ENCODE data around the gene PNLDC1.

DNA sequence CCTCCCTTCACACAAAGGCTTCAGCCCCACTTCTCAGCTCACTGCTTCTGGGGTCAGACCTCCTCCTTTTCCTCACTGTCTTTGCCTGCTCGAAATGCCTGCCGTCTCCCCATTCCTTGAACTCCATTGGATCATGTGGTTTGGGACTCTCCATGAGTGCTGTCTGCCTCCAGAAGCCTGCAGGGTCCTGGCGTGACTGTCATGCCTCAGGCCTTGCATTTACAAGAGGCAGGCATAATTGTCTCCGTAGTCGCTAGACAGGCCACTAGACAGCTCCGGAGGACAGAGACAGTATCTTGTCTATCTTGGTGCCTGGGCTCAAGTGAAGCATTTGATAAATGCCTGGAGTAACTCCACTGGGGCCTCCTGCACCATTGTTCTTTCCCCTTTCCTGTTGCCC is 15.3 kb downstream of the PNLDC1 start:
- TF ChIP-seq POLR2AphosphoS5 (IDR thresholded peaks at IDR 0.05): no peak
- no peak for TF ChIP-seq EZH2 (IDR thresholded peaks at IDR 0.05; ENCODE audit: borderline replicate concordance, insufficient read depth, low read length, poor library complexity, severe bottlenecking)
- TF ChIP-seq, protein P1, sequence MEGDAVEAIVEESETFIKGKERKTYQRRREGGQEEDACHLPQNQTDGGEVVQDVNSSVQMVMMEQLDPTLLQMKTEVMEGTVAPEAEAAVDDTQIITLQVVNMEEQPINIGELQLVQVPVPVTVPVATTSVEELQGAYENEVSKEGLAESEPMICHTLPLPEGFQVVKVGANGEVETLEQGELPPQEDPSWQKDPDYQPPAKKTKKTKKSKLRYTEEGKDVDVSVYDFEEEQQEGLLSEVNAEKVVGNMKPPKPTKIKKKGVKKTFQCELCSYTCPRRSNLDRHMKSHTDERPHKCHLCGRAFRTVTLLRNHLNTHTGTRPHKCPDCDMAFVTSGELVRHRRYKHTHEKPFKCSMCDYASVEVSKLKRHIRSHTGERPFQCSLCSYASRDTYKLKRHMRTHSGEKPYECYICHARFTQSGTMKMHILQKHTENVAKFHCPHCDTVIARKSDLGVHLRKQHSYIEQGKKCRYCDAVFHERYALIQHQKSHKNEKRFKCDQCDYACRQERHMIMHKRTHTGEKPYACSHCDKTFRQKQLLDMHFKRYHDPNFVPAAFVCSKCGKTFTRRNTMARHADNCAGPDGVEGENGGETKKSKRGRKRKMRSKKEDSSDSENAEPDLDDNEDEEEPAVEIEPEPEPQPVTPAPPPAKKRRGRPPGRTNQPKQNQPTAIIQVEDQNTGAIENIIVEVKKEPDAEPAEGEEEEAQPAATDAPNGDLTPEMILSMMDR (IDR thresholded peaks at IDR 0.05; ENCODE audit: poor library complexity, severe bottlenecking): no peak
- TF ChIP-seq TAF1 (IDR thresholded peaks at IDR 0.05; ENCODE audit: low read depth): no peak
- no peak for TF ChIP-seq EP300 (conservative IDR thresholded peaks at IDR 0.05; ENCODE audit: poor library complexity, severe bottlenecking)
- TF ChIP-seq, protein P2, sequence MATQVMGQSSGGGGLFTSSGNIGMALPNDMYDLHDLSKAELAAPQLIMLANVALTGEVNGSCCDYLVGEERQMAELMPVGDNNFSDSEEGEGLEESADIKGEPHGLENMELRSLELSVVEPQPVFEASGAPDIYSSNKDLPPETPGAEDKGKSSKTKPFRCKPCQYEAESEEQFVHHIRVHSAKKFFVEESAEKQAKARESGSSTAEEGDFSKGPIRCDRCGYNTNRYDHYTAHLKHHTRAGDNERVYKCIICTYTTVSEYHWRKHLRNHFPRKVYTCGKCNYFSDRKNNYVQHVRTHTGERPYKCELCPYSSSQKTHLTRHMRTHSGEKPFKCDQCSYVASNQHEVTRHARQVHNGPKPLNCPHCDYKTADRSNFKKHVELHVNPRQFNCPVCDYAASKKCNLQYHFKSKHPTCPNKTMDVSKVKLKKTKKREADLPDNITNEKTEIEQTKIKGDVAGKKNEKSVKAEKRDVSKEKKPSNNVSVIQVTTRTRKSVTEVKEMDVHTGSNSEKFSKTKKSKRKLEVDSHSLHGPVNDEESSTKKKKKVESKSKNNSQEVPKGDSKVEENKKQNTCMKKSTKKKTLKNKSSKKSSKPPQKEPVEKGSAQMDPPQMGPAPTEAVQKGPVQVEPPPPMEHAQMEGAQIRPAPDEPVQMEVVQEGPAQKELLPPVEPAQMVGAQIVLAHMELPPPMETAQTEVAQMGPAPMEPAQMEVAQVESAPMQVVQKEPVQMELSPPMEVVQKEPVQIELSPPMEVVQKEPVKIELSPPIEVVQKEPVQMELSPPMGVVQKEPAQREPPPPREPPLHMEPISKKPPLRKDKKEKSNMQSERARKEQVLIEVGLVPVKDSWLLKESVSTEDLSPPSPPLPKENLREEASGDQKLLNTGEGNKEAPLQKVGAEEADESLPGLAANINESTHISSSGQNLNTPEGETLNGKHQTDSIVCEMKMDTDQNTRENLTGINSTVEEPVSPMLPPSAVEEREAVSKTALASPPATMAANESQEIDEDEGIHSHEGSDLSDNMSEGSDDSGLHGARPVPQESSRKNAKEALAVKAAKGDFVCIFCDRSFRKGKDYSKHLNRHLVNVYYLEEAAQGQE (IDR thresholded peaks at IDR 0.05; ENCODE audit: borderline replicate concordance): no peak
- TF ChIP-seq SMC3 (conservative IDR thresholded peaks at IDR 0.05; ENCODE audit: poor library complexity): no peak

Measured in neural cell (in vitro differentiated cells).